Suppressor macrophage treated with lipopolysaccharide for 4 hours (primary cell): ENCODE results near the gene SRSF1.
A peak's percentile ranks its signal among the peaks of the same experiment; 100 is the strongest.
"Not testable (repeated sequence)": the region's sequence is repeated elsewhere in the genome, so short reads cannot be mapped to it uniquely, and the experiment has no call there.

Experiments
- DNase-seq: peaks from one replicate; pipeline ENCODE4 v3.0.0-alpha.2; 2020

Gene SRSF1

DNA sequence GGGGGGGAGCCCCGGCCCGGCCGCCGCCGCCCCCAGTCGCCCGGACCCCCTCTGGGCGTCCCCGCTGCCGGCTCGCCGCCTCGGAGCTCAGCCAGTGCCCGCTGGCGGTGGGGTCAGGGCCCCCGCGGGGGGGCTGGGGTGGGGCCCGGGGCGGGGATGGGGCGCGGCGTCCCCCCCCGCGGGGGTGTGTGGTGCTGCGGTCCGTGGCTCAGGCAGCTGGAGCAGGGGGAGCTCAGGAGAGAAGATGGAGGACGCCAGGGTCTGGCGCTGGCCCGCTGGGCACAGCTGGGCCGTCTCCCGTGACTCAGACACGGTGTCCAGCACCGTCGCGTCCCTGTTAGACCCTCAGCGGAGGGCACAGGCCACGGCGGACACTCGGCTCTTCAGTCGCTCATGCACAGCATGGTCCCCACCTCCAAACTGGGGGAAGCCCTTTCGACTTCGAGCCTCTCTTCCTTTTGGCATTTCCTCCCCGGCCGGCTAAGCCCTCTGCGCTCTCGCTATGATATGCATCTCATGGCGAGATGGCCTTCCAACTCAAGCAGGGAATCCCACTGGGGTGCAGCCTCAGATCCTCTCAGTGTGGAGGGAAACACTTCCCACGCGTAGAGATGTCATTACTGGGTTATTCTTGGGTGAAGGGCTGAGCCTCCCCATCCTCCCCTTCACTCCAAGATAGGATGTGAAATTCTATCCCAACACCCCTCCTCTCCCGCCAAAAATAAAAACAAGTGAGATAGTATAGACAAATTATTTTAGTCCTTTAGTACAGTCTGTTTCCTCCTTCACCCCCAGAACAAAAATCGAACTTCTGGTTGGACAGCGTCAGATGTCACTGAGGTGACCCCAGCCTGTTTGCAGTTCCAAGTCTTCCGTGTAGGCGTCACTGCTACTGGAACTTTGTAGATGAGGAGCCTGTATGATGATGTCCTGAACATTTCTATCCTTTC is 18.5 kb downstream of the SRSF1 start:
- peak; percentile 64 for DNase-seq

- DNase-seq, result peak; percentile 84
Observed at GRCh38 chr17:57987581-57988300, 19.3 kb downstream of the SRSF1 start, which contains the start of gene VEZF1. Gene VEZF1 (minus strand): TSS chr17:57988254. CDS start chr17:57988111, 143 bp downstream.

- DNase-seq, result peak; percentile 88
Observed at GRCh38 chr17:57986841-57987580, 20.0 kb downstream of the SRSF1 start.

- peak; percentile 73 for DNase-seq
Observed at GRCh38 chr17:57985675-57985974, 21.4 kb downstream of the SRSF1 start.

- no peak for DNase-seq
Observed at GRCh38 chr17:57984936-57985674, 21.9 kb downstream of the SRSF1 start.

GRCh38 chr17:57984261-57984890 is 22.7 kb downstream of the SRSF1 start:
- peak; percentile 16 for DNase-seq

DNA sequence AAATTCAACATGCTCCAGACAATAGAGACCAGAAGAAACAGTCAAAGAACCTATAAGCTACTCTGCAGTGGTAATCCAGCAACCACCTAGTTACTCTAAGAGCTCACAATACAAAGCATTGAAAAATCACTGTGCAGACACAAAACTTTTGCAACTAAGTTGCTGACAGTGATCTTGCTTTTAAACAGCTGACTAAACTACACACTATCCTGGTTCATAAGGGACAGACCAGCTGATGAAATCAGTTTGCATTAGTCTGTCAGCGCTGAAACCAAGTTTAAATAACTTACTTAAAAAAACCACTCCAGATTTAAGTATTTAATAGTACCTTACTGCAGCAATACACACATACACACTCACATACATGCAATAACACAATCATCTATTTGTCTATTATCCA is 23.6 kb downstream of the SRSF1 start:
- DNase-seq, result peak; percentile 13

- DNase-seq, result no peak
Observed at GRCh38 chr17:57982452-57983170, 24.4 kb downstream of the SRSF1 start.

DNA sequence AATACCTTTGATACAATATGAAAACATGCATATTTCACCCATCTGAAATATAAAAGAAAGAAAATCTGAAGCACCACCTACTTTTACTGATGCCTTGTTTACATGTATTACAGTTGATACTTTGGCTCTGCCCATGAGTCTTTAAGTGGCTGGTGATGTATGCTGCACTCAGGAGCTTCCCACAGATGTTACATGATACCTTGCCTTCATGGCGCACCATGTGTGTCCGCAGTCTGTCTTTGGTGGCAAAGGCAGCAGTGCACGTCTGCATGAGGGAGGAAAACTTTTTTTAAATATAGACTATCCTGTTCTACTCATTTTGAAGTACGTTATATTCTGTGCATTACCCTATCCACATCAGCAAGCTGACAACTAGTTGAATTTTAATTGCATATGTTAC is 26.5 kb downstream of the SRSF1 start:
- no peak for DNase-seq

- DNase-seq, result no peak
Observed at GRCh38 chr17:57979076-57979475, 28.0 kb downstream of the SRSF1 start.

- DNase-seq, result no peak
Observed at GRCh38 chr17:57976594-57976993, 30.5 kb downstream of the SRSF1 start.

- no peak for DNase-seq
Observed at GRCh38 chr17:57975044-57975443, 32.0 kb downstream of the SRSF1 start.

- DNase-seq, result not testable (repeated sequence)
Observed at GRCh38 chr17:57974053-57974824, 32.8 kb downstream of the SRSF1 start.

DNA sequence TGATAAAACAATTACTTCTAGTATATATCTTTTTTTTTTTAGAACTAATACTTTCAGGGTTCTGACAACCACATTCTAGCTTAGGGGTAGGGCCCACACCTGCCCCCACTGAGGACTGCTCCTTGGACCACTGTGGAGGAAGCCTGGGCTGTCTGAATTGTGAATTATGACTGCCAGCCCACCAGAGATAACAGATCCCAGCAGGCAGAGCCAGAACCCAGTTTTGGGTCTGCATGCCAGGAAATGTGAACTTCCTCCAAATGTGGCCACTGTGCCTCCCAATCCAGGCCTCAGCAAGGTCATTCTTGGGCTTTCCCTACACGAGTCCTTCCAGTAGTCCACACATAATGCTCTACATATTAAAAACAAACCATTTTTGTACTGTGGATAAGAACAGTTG is 34.9 kb downstream of the SRSF1 start:
- no peak for DNase-seq

GRCh38 chr17:57971572-57971971 is 35.5 kb downstream of the SRSF1 start:
- DNase-seq, result no peak

DNA sequence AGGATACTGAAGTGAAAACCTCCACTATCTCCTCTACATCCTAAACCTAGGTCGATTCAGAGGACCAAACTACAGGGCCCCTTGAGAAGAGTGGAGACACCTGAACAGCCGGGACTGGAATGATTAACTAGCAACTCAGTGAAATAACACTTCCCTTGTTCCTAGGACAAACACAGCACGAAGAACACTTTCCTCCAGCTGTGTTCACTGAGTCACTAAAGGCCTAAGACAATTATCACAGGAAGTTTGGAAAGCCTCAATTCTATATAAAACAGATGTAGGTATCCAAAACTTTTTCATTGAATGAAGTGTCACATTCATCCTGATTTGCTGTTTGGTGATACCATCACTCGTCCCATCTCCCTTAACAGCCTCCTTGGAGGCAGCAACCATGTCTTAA is 36.3 kb downstream of the SRSF1 start:
- no peak for DNase-seq

GRCh38 chr17:57968456-57968855 is 38.6 kb downstream of the SRSF1 start:
- no peak for DNase-seq

GRCh38 chr17:57966875-57967274 is 40.2 kb downstream of the SRSF1 start:
- no peak for DNase-seq

GRCh38 chr17:57966246-57966645 is 40.8 kb downstream of the SRSF1 start:
- no peak for DNase-seq

DNA sequence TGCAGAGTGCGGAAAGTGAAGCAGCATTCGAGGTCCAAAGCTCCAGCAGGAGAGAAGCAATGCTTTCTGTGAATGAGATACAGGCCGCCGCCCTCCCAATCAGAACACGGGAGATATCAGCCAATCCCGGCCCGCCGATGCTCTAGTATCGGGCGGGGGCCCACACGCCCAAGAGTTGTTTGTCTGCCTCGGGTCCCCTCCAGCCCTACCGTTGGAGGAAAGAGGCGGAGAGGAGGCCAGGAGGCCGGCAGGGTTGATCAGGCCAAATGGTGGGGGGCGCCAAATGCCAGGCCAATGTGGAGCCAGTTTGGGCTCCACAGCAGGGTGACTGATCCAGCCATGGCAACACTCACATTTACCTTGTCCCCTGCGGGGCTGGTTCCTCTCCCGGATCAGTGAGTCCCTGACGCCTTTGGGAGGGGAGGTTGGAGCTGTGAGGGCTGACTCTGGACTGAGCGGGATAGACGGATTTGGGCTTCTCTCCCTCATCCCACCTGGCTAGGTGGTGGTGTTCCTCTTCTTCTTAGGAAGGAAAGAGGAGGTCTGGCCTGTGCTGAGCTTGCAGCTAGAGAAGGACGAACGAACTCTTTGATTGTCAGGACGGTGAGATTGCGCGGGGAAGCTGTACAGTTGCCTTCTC is 41.4 kb downstream of the SRSF1 start:
- no peak for DNase-seq
